Skin epidermis (tissue), 12 donors: ENCODE data around the gene EEPD1.

ENCODE experiments used
- H3K27ac ChIP-seq, 21 experiments: fragments of 200-600 bp; sonication (generic) in 11 of 21; one replicate each; pipeline ENCODE4 v1.5.0; 2020; ENCODE audit warnings: mild to moderate bottlenecking in 3 of 21, inconsistent platforms in 2 of 21, moderate library complexity in 2 of 21
- H3K4me3 ChIP-seq, 7 experiments: fragments of 200-600 bp; sonication (generic) in 2 of 7; one replicate each; pipeline ENCODE4 v1.5.0; 2020; ENCODE audit warnings: inconsistent platforms in 2 of 7, mild to moderate bottlenecking in 2 of 7, moderate library complexity in 1 of 7

Gene EEPD1

GRCh38 chr7:36346260-36346831 is 193.3 kb downstream of the EEPD1 start:
- H3K27ac ChIP-seq, result no peak overlapping the region

GRCh38 chr7:36348256-36348655 is 195.2 kb downstream of the EEPD1 start:
- Histone ChIP-seq H3K27ac (no peak overlapping the region), H3K4me3 (no peak overlapping the region)

More at GRCh38 chr7:36346260-36346831, 193.3 kb downstream of the EEPD1 start:
- H3K4me3 ChIP-seq, result no peak overlapping the region

- no peak overlapping the region for H3K27ac ChIP-seq
- no peak overlapping the region for H3K4me3 ChIP-seq
Measured at GRCh38 chr7:36348771-36349170, 195.7 kb downstream of the EEPD1 start.

GRCh38 chr7:36349626-36350025 is 196.6 kb downstream of the EEPD1 start:
- H3K4me3 ChIP-seq, result no peak overlapping the region
- no peak overlapping the region for H3K27ac ChIP-seq
